COLO668 (cell line): ENCODE data around the gene AXDND1.
"Not testable (repeated sequence)": the region's sequence is repeated elsewhere in the genome, so short reads cannot be mapped to it uniquely, and the experiment has no call there.

Experiments used
- DNase-seq: peaks from one replicate; lab custom pipeline; 2025; ENCODE audit not compliant: unreplicated experiment; lab: John Stamatoyannopoulos, UW

AXDND1 gene

DNA sequence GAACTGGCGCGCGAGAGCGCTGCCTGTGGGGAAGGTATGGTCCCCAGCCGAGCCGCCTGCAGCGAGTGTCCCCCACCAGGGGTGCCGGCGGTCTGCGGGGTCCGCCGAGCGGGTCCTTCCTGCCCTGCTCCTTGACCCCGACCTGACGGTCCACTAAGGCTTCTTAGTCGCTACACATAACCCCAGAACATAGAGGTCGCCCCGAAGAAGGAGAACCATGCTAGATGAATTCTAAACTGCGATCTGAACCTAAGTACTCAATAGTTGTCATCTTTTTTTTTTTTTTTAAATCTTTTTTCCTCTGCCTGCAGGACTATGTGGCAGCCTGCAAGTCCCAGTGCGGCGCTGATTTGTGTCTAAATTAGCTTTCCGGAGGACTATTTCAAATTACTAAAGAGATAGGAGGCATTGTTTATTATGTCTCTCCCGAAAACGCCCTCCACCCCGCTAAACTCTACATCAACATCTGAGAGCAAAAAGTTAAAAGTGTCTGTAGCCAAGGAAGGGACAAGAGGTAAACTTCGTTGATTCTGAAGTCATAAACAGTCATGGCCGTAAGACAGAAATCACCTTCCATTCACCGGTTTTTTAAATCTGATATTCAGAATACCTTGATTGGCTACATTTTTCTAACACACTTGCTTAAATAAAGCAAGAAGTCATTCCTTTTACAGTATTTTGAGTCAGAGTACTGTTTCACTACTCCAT, 476 bp downstream of the AXDND1 start:
- DNase-seq: no peak

DNA sequence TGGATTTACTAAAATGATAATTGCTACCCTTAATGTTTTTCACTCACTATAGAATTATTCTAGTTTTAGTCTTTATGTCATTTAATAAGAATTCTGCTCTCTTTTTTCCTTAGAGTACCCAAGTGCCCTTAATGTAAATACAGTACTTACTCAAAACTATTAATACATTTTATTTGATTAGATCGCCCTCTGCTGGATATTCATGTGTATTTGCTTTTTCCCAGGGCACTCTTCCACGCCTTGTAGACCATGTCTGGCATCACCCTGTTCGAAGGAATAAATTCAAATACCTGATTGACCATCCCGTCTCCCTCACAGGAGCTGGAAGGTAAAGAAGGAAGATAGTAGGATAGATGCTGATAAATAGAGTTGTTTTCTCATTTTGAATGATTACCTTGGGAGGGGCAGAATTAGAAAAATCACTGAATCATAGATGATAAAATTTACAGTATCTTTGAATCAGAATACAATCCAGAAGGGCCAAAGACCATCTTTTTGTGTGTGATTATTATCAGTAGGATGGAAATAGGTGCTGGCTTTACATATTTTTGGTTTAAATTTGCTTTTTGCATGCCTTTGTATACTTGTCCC, 4.1 kb downstream of the AXDND1 start:
- peak; percentile 40 for DNase-seq

DNA sequence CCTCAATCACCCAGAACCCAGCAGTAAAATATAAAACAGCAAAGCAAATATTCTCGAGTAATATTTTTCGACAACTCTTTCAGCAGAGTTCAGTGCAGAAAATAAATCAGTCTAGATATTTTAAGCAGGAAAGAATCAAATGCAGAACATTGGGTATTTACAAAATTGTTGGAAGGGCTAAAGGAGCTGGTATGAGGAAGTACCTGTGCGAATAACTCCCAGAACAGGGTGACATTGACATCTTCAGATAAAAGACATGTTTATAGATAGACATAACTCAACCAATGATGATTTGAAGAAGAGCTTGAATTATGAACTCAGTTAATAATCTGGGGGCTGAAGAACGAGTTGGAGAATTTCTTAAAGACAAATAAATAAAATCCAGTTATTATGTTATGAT, 6.4 kb downstream of the AXDND1 start:
- DNase-seq: no peak

DNA sequence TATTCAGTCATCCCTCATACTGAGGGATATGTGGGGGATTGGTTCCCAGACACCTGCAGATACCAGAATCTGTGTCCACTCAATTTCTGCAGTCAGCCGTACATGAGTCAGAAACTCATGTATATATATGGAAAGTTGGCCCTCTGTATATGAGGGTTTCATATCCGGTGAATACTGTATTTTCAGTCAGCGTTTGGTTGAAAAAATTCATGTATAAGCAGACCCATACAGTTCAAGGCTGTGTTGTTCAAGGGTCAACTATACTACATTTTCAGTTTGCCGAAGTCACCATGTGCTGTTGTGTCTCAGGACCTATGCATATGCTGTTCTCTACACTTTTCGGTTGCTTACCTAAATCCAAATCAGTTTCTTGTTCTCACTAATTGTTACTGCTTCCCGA, 10.5 kb downstream of the AXDND1 start:
- DNase-seq: no peak

DNA sequence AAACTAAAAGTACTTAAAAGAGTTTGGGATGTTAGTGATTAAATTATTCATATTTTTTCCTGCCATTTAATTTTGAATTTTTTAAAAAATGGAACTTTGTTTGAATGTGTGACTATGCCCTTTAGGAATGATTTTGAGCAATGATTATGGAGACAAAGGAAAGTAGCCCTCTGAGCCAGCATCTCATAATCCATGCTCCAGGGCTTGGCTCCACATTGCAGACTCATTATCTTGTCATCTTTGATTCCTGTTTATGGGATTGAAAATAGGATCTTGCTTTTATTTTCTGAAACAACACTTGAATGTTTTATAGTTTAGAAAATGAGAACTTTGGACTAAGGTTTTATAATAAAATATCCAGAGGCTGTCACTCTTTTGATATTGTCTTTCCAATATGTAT, 14.5 kb downstream of the AXDND1 start:
- no peak for DNase-seq

DNA sequence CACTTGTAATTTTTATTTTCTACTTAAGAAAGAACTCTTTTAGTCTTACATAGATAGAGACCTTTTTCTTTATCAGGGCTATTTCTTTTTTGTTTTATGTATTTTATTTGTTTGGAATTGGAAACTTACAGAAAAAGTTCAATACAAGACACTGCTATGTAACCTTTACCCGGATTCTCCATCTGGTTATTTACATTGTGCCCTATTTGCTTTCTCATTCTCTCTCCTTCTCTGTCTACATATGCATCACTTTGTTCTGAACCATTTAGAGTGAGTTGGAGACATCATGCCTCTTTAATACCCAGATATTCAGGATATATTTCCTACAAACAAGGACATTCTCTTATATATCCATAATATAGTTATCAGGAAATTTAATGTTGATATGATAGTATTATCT, 18.3 kb downstream of the AXDND1 start:
- DNase-seq: no peak

DNA sequence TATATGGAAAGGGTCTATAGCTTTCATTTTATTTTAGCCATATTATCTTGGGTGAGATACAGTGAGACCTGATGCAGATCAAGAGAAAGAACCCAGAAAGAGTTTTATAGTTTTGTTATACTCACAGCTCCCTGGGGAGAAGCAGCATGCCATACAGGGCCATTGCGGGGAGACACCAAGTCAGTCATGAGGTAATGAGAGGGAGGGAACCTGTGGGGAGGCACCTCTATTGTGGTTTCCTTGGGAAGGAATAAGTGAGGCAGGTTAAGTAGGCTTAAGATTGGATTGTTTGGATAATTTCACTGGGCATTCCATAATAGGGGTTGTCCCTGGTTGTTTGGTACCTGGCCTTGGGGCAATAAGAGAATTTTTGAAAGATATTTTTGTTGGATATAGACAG, 19.7 kb downstream of the AXDND1 start:
- DNase-seq: no peak

DNA sequence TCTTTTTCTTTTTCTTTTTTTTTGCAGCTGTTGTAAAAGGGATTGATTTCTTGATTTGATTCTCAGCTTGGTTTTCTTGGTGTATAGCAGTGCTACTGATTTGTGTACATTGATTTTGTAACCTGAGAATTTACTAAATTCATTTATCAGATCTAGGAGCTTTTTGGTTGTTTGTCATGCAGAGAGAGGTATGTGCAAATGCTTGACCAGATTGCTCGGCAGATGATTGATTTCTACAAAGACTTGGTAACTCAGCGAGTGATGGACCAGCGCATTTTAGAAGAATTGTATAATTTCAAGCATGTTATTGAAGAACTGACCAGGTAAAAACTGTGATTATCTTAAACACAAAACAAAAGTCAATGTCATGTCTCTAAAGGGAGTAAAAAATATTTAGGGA, 27.9 kb downstream of the AXDND1 start:
- DNase-seq: no peak

DNA sequence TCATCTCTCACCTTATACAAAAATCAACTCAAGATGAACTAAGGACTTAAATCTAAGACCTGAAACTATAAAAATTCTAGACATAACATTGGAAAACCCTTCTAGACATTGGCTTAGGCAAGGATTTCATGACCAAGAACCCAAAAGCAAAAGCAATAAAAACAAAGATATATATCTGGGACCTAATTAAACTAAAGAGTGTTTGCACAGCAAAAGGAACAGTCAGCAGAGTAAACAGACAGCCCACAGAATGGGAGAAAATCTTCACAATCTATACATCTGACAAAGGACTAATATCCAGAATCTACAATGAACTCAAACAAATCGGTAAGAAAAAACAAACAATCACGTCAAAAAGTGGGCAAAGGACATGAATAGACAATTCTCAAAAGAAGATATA, 33.6 kb downstream of the AXDND1 start:
- not testable (repeated sequence) for DNase-seq

DNA sequence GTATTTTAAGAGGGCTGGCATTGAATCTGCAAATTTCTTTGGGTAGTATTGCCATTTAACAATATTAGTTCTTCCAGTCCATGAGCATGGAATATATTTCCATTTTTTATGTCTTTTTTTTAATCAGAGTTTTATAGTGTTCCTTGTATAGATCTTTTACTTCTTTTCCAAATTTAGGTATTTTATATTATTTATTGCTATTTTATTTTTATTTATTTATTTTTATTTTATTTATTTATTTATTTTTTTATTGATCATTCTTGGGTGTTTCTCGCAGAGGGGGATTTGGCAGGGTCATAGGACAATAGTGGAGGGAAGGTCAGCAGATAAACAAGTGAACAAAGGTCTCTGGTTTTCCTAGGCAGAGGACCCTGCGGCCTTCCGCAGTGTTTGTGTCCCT, 52.0 kb downstream of the AXDND1 start:
- DNase-seq: not testable (repeated sequence)

DNA sequence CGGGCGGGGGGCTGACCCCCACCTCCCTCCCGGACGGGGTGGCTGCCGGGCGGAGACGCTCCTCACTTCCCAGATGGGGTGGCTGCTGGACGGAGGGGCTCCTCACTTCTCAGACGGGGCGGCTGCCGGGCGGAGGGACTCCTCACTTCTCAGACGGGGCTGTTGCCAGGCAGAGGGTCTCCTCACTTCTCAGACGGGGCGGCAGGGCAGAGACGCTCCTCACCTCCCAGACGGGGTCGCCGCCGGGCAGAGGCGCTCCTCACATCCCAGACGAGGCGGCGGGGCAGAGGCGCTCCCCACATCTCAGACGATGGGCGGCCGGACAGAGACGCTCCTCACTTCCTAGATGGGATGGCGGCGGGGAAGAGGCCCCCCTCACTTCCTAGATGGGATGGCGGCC, 52.9 kb downstream of the AXDND1 start:
- not testable (repeated sequence) for DNase-seq

DNA sequence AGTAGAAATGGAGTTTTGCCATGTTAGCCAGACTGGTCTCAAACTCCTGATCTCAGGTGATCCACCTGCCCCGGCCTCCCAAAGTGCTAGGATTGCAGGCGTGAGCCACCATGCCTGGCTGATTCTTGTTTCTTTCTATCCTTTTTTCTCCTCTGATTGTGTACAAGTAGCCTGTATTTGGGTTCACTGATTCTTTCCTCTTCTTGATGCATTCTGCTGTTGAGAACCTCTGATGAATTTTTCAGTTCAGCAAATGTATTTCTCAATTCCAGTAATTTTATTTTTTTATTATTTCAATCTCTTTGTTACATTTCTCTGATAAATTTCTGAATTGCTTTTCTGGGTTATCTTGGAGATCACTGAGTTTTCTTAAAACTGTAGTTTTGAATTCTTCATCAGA, 58.8 kb downstream of the AXDND1 start:
- DNase-seq: no peak

DNA sequence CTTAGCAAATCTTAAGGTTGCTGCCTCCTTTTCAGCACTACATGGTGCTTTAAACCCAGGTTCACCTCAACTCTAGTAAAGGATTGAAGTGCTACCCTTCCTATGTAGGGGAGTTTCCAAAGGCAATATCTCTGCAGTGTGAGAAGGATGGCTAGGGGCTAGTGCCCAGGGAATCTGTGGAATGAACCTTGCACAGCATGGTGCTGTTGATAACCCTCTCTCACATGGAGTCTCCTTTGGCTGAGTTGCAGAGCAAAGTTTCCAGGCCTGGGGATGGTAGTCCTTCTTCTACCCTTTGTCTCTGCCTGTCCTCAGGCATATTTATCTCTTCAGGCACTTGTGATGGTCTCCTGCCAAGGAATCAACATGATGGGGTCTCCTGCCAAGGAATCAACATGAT, 59.4 kb downstream of the AXDND1 start:
- no peak for DNase-seq

DNA sequence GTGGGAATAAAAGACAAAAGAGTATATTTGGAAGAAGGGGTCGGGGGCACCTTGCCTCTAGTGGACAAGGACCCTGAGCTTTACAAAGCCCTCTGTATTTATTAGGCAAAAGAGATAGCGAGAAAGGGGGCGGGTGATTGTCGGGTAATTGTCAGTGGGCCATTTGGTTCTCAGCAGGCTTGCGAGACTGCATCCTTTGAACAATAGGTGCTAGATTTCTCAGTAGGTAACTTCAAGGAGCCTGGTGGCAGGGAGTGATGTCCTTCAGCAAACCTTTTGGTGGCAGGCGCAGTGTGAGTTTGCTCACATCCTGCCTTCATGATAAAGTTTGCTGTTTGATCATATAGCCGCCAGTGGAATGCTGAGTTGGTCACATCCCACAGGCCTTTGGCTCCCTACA, 71.4 kb downstream of the AXDND1 start:
- DNase-seq: no peak

DNA sequence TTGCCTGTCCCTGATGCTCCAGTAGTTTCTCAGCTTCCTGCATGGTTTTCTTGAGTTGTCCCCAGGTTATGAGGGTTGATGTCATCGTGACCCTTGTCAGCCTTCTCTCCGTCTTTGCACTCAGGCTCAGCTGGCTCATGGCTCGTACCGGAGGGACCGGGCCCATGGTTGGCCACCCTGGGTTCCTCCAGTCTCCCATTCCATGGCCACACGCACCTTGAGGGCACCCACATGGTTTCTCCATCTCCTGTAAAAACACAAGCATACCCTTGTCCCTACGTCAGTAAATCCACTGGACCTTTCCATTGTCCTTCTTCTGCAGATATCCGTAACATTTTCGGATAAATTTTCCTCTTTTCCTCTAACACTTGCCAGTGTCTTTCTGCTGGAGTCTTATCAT, 73.9 kb downstream of the AXDND1 start:
- DNase-seq: not testable (repeated sequence)

DNA sequence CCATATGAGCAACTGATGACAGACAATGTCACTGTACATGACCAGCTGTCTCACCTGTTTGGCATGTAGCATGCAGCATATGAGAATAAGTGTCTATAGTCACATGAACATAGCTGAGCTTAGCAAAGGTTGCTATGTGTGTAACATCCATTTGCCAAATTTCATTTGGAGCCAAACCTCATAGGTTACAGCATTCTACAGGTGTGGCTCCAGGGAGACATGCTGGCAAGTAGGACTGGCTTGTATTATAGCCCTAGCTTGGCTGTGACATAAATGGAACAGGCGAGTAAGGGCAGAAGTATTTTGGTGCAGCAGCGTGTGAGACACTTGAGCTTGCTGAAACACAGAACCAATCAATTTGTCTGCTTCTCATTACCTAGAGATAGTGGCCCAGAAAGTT, 74.5 kb downstream of the AXDND1 start:
- not testable (repeated sequence) for DNase-seq

DNA sequence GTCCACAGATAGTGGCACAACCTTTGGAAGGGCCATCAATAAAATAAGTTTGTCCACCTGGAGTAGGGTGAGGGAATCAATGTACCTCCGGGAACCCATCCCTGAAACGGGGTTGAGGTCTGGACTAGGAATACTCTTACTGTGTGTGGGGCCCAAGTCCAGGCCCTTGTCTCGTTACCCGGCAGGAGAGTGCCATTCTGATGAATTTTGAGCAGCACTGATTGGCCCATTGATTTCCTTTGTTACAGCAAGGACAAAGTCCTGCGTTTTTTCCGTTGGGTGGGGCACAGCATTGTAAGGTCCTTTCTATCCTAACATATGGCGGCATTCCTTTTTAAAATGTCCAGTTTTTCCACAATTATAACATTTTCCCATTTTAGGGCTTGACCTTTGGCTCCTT, 75.2 kb downstream of the AXDND1 start:
- DNase-seq: no peak

DNA sequence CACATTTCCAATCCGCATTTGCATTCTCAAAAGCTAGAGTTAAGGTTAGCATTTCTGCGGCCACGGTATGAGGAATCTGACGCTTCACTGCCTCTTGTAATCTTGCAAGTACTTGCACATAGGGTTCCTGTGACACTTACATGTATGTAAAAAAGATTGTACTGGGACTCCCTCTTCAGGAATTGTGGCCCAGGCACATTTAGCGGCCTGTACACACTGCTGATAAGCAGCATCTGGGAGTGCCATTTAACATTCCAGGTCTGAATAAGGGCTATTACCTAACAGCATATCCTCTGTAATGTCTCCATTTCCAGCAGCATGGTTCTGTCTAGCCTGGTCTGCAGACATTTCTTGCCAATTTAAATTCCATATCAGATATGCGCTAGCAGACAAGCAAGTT, 75.7 kb downstream of the AXDND1 start:
- no peak for DNase-seq

DNA sequence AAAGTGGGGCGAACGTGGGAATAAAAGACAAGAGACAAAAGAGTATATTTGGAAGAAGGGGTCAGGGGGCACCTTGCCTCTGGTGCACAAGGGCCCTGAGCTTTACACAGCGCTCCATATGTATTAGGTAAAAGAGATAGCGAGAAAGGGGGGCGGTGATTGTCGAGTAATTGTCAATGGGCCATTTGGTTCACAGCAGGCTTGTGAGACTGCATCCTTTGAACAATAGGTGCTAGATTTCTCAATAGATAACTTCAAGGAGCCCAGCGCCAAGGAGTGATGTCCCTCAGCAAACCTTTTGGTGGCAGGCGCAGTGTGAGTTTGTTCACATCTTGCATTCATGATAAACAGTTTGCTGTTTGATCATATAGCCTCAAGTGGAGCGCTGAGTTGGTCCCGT, 77.1 kb downstream of the AXDND1 start:
- not testable (repeated sequence) for DNase-seq

DNA sequence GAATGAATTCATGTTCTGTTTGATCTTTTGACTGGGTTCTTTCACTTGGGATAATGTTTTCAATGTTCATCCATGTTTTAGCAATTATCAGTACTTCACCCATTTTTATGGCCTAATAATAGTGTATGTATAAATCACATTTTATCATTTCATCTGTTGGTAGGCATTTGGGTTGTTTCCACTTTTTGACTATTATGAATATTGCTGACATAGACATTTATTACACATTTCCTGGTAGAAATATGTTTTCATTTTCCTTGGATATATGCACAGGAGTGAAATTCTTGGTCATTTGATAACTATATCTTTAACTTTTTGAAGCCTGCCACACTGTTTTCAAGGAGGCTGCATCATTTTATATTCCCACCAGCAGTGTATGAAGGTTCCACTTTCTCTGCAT, 79.8 kb downstream of the AXDND1 start:
- no peak for DNase-seq

DNA sequence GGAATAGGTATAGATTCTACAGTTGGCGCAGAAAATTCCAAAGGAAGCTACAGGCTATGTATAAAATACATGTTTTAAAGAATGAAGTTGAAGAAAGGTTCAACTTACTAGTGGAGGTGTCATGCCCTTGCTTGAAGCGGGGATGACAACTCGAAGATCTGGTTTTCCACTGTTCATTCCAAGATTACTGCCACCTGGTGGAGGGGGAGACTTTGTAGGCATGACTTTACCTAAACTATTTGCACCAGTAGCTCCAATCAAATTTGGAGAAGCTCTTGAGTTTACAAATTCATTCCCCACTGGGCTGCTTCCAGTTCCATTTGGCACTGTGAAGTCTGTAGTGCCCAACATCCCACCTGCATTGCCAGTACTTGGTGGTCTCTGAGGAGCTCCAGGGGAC, 81.7 kb downstream of the AXDND1 start:
- no peak for DNase-seq

DNA sequence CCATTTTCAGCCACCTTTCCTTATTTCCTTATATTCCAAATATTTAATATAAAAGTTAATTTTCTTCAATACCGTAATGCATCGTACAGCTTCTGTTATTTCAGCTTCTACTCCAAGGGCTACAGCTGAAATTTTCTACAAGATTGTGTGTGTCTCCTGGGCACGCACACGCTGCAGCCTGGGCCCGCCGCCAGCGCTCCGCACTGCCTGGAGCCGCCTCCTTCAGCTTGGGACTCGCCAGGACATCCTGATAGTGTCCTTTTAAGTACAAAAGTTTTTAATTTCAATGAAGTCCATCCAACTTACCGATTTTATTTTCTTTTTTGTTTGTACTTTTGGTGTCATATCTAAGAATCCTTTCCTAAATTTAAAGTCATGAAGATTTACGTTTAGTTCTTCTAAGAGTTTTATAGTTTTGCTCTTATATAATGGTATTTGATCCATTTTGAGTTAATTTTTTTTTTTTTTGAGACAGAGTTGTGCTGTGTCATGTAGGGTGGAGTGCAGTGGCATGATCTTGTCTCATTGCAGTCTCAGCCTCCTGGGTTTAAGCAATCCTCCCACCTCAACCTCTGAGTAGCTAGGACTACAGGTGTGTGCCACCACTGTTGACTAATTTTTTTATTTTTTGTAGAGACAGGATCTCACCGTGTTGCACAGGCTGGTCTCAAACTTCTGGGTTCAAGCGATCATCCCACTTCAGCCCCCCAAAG, 82.8 kb downstream of the AXDND1 start:
- DNase-seq: no peak
